ENCODE results near the gene SMAD4. TPM values are rescaled to one million over a fixed set of nuclear protein-coding genes. Genes with fewer than 3 reads are reported as not detected.

The SMAD4 gene
- total and polyA plus RNA-seq, 2 donors (not counting 1 experiment from before 2014, with no cell fraction given): 34.8 to 136 TPM

DNA sequence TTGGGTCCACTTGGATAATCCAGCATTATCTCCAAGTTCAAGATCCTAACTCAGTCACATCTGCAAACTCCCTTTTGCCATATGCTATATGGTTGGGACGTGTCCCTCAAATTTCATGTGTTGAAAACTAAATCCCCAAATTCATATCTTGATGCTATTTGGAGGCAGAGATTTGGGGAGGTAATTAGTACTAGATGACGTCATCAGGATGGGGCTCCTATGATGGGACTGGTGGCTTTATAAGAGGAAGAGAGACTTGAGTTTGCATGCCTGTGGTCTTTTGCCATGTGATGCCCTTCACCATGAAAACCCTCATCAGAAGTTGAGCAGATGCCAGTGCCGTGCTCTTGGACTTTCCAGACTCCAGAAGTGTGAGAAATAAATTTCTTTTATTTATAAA, 16.8 kb upstream of the SMAD4 start:
- WGBS (ENCODE audit: insufficient coverage): 100% methylated on average over 1 of the region's 3 CpGs
- Histone ChIP-seq H3K4me3 (ENCODE audit: control extremely low read depth in 1 of 5, extremely low read depth in 1 of 5, insufficient read depth in 1 of 5, low read depth in 2 of 5, low read length in 4 of 5) (no peak overlapping the region), H3K36me3 (replicated peaks in 1 of 2; ENCODE audit: control extremely low read depth in 1 of 2, control insufficient read depth in 1 of 2, extremely low read depth in 1 of 2, insufficient read depth in 2 of 2, low read length in 1 of 2) (no peaks in the 10 kb centered on the region), H3K27ac (ENCODE audit: low read length in 2 of 2) (no peak overlapping the region), H3K27me3 (replicated peaks in 1 of 4; ENCODE audit: control extremely low read depth in 1 of 4, control insufficient read depth in 3 of 4, insufficient read depth in 4 of 4, low read length in 3 of 4) (no peaks in the 10 kb centered on the region), H3K9me3 (ENCODE audit: control extremely low read depth in 1 of 3, control insufficient read depth in 2 of 3, insufficient read depth in 1 of 3, low read length in 2 of 3) (peaks cover 0 to 2% (median 0%) of the 10 kb centered on the region in 3 donors), H3K79me2 (ENCODE audit: control insufficient read depth, insufficient read depth, low read length) (no peaks in the 10 kb centered on the region), H3K4me1 (ENCODE audit: control insufficient read depth in 2 of 2, insufficient read depth in 2 of 2, low read length in 2 of 2) (no peaks in the 10 kb centered on the region), H2AFZ (ENCODE audit: insufficient read depth, low read depth, low read length, poor library complexity, severe bottlenecking) (no peak overlapping the region), H3K9ac (ENCODE audit: low read length) (no peak overlapping the region), H4K20me1 (ENCODE audit: control insufficient read depth, insufficient read depth, low read length, poor library complexity, severe bottlenecking) (no peaks in the 10 kb centered on the region), H3K4me2 (replicated peaks; ENCODE audit: low read depth, low read length, poor library complexity, severe bottlenecking) (no peak overlapping the region)
- ChIA-PET CTCF (no interaction called here), POLR2A (no interaction called here)
- DNase-seq (no peak), ATAC-seq (ENCODE audit: low read depth) (no peak)
- Mint-ChIP-seq H3K4me3 (no peak overlapping the region), H3K4me1 (no peaks in the 10 kb centered on the region), H3K27ac (no peak overlapping the region), H3K27me3 (no peaks in the 10 kb centered on the region), H3K9me3 (ENCODE audit: insufficient read depth) (peaks cover 4% of the 10 kb centered on the region)
- TF ChIP-seq, protein P1, sequence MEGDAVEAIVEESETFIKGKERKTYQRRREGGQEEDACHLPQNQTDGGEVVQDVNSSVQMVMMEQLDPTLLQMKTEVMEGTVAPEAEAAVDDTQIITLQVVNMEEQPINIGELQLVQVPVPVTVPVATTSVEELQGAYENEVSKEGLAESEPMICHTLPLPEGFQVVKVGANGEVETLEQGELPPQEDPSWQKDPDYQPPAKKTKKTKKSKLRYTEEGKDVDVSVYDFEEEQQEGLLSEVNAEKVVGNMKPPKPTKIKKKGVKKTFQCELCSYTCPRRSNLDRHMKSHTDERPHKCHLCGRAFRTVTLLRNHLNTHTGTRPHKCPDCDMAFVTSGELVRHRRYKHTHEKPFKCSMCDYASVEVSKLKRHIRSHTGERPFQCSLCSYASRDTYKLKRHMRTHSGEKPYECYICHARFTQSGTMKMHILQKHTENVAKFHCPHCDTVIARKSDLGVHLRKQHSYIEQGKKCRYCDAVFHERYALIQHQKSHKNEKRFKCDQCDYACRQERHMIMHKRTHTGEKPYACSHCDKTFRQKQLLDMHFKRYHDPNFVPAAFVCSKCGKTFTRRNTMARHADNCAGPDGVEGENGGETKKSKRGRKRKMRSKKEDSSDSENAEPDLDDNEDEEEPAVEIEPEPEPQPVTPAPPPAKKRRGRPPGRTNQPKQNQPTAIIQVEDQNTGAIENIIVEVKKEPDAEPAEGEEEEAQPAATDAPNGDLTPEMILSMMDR (IDR thresholded peaks at IDR 0.05): no peak
- no peak for TF ChIP-seq EZH2 (IDR thresholded peaks at IDR 0.05; ENCODE audit: borderline replicate concordance, insufficient read depth, low read depth, low read length, poor library complexity, severe bottlenecking)
- intact Hi-C loops (cut with micrococcal nuclease): no loop called here

DNA sequence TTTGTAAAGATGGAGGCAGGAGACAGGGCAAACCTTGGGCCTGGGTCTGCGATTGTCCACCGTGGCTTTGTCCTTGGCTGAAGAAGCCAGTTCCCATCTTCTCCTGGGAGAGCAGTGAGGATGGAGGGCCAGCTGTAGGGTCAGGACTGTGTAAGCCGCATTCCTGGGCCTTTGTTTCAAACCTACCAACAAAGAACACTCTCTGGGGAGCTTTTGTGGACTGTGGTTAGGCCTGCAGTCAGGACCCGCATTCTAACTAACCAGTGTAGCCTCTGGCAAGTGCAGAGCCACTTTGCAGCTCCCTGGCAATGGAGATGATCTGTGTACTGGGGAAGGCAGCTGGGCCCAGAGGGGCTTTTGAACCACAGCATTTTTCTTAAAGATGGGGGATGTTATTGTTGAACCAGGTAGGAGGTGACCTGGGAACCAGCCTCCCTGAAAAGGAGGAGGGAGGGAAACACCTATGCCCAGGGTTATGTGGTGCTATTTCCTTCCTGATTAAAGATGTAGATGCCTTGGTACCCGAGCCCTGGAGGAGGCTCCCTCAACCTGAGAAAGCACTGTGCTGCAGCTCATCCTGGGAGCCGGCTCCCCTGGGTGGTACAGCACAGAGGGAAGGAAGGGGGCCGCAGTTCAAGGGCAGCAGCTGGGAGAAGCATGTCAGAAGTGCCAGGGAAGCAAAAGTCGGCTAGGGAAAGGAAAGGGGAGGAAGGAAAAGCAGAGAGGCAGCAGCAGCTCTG, 12.7 kb upstream of the SMAD4 start:
- H3K9ac ChIP-seq (ENCODE audit: low read length): no peak overlapping the region
- peaks cover 0 to 2% (median 0%) of the 10 kb centered on the region in 3 donors for H3K9me3 ChIP-seq (ENCODE audit: control extremely low read depth in 1 of 3, control insufficient read depth in 2 of 3, insufficient read depth in 1 of 3, low read length in 2 of 3)
- H3K27ac Mint-ChIP-seq: no peak overlapping the region
- H3K4me1 ChIP-seq (ENCODE audit: control insufficient read depth in 2 of 2, insufficient read depth in 2 of 2, low read length in 2 of 2): no peaks in the 10 kb centered on the region
- H3K4me3 ChIP-seq (ENCODE audit: control extremely low read depth in 1 of 5, extremely low read depth in 1 of 5, insufficient read depth in 1 of 5, low read depth in 2 of 5, low read length in 4 of 5): no peak overlapping the region
- no peaks in the 10 kb centered on the region for H3K4me1 Mint-ChIP-seq
- ChIA-PET CTCF (no interaction called here), POLR2A (no interaction called here)
- H3K36me3 ChIP-seq (replicated peaks in 1 of 2; ENCODE audit: control extremely low read depth in 1 of 2, control insufficient read depth in 1 of 2, extremely low read depth in 1 of 2, insufficient read depth in 2 of 2, low read length in 1 of 2): peaks cover 0 to 3% of the 10 kb centered on the region in 2 experiments
- ATAC-seq (ENCODE audit: low read depth) (no peak), DNase-seq (no peak)
- no peaks in the 10 kb centered on the region for H3K27me3 Mint-ChIP-seq
- intact Hi-C loops (cut with micrococcal nuclease): no loop called here
- H3K4me3 Mint-ChIP-seq: no peak overlapping the region
- 80% methylated on average over 6 of the region's 8 CpGs for WGBS (ENCODE audit: insufficient coverage)
- H3K9me3 Mint-ChIP-seq (ENCODE audit: insufficient read depth): peaks cover 4% of the 10 kb centered on the region
- no peak overlapping the region for H2AFZ ChIP-seq (ENCODE audit: insufficient read depth, low read depth, low read length, poor library complexity, severe bottlenecking)
- H3K27me3 ChIP-seq (replicated peaks in 1 of 4; ENCODE audit: control extremely low read depth in 1 of 4, control insufficient read depth in 3 of 4, insufficient read depth in 4 of 4, low read length in 3 of 4): no peaks in the 10 kb centered on the region
- H3K4me2 ChIP-seq (replicated peaks; ENCODE audit: low read depth, low read length, poor library complexity, severe bottlenecking): no peak overlapping the region
- H4K20me1 ChIP-seq (ENCODE audit: control insufficient read depth, insufficient read depth, low read length, poor library complexity, severe bottlenecking): no peaks in the 10 kb centered on the region
- H3K79me2 ChIP-seq (ENCODE audit: control insufficient read depth, insufficient read depth, low read length): no peaks in the 10 kb centered on the region
- H3K27ac ChIP-seq (ENCODE audit: low read length in 2 of 2): no peak overlapping the region
- TF ChIP-seq EZH2 (IDR thresholded peaks at IDR 0.05; ENCODE audit: borderline replicate concordance, insufficient read depth, low read depth, low read length, poor library complexity, severe bottlenecking): no peak
- TF ChIP-seq, protein P1 (IDR thresholded peaks at IDR 0.05): no peak
